IPS-18a (cell line): Measurements from ENCODE around the gene CHD2.
"Not testable (repeated sequence)": the region's sequence is repeated elsewhere in the genome, so short reads cannot be mapped to it uniquely, and the experiment has no call there.

ENCODE experiments used
- H3K27ac ChIP-seq: one replicate; pipeline ENCODE4 v1.5.1; 2013; ENCODE audit warnings: low read length
- H3K27me3 ChIP-seq: one replicate; pipeline ENCODE4 v1.6.1; 2013; ENCODE audit warnings: mild to moderate bottlenecking, low read length; ENCODE audit not compliant: control insufficient read depth, insufficient read depth
- H3K36me3 ChIP-seq: one replicate; pipeline ENCODE4 v1.6.1; 2013; ENCODE audit warnings: low read depth, low read length; ENCODE audit not compliant: control insufficient read depth
- H3K4me1 ChIP-seq: one replicate; pipeline ENCODE4 v1.6.1; 2013; ENCODE audit warnings: low read depth, low read length; ENCODE audit not compliant: control insufficient read depth
- H3K4me3 ChIP-seq: one replicate; pipeline ENCODE4 v1.5.1; 2013; ENCODE audit warnings: low read length
- H3K9ac ChIP-seq: one replicate; pipeline ENCODE4 v1.6.1; 2013; ENCODE audit warnings: mild to moderate bottlenecking, low read length, moderate library complexity
- H3K9me3 ChIP-seq: one replicate; pipeline ENCODE4 v1.6.1; 2013; ENCODE audit warnings: low read depth, low read length; ENCODE audit not compliant: control insufficient read depth

CHD2 gene

GRCh38 chr15:92899948-92900730 is at the start of gene CHD2:
TSS of gene CHD2 (plus strand) at chr15:92900324. CDS start at chr15:92901238, 914 bp downstream.
- Histone ChIP-seq H3K4me3 (peak within 1 kb of the TSS; percentile 92), H3K36me3 (peaks cover 30% of the 10 kb centered on the region)

GRCh38 chr15:92853222-92853621 is 46.9 kb upstream of the CHD2 start:
- no peak overlapping the region for H3K27ac ChIP-seq
- peaks cover 3% of the 10 kb centered on the region for H3K4me1 ChIP-seq
- H3K9ac ChIP-seq: no peak overlapping the region
- H3K27me3 ChIP-seq: peaks cover 4% of the 10 kb centered on the region
- H3K36me3 ChIP-seq: no peaks in the 10 kb centered on the region
- H3K4me3 ChIP-seq: no peak overlapping the region
- H3K9me3 ChIP-seq: no peaks in the 10 kb centered on the region

More at GRCh38 chr15:92899948-92900730, at the start of gene CHD2:
- no peaks in the 10 kb centered on the region for H3K9me3 ChIP-seq
- peak within 1 kb of the TSS; percentile 99 for H3K27ac ChIP-seq
- H3K9ac ChIP-seq: peak within 1 kb of the TSS; percentile 100
- H3K4me1 ChIP-seq: peaks cover 22% of the 10 kb centered on the region
- H3K27me3 ChIP-seq: no peaks in the 10 kb centered on the region

GRCh38 chr15:92861742-92862141 is 38.4 kb upstream of the CHD2 start:
- Histone ChIP-seq H3K27me3 (no peaks in the 10 kb centered on the region), H3K27ac (no peak overlapping the region)

GRCh38 chr15:92864127-92864814 is 35.9 kb upstream of the CHD2 start:
- H3K9me3 ChIP-seq: no peaks in the 10 kb centered on the region
- H3K9ac ChIP-seq: no peak overlapping the region
- H3K36me3 ChIP-seq: no peaks in the 10 kb centered on the region
- H3K27me3 ChIP-seq: no peaks in the 10 kb centered on the region
- H3K27ac ChIP-seq: no peak overlapping the region
- H3K4me1 ChIP-seq: no peaks in the 10 kb centered on the region
- no peak overlapping the region for H3K4me3 ChIP-seq

More at GRCh38 chr15:92861742-92862141, 38.4 kb upstream of the CHD2 start:
- no peaks in the 10 kb centered on the region for H3K4me1 ChIP-seq
- H3K9ac ChIP-seq: no peak overlapping the region
- H3K36me3 ChIP-seq: no peaks in the 10 kb centered on the region
- no peak overlapping the region for H3K4me3 ChIP-seq
- no peaks in the 10 kb centered on the region for H3K9me3 ChIP-seq

- H3K4me3 ChIP-seq: no peak overlapping the region
- H3K9me3 ChIP-seq: no peaks in the 10 kb centered on the region
- no peaks in the 10 kb centered on the region for H3K36me3 ChIP-seq
- no peaks in the 10 kb centered on the region for H3K4me1 ChIP-seq
- no peaks in the 10 kb centered on the region for H3K27me3 ChIP-seq
- H3K27ac ChIP-seq: no peak overlapping the region
- no peak overlapping the region for H3K9ac ChIP-seq
Observed at GRCh38 chr15:92869263-92869940, 30.7 kb upstream of the CHD2 start.

GRCh38 chr15:92870010-92870591 is 30.0 kb upstream of the CHD2 start:
- Histone ChIP-seq H3K27ac (no peak overlapping the region), H3K4me3 (no peak overlapping the region), H3K9me3 (no peaks in the 10 kb centered on the region), H3K9ac (no peak overlapping the region), H3K27me3 (no peaks in the 10 kb centered on the region), H3K36me3 (no peaks in the 10 kb centered on the region), H3K4me1 (no peaks in the 10 kb centered on the region)

- not testable (repeated sequence) for H3K36me3 ChIP-seq, H3K4me3 ChIP-seq, H3K9me3 ChIP-seq, H3K4me1 ChIP-seq, H3K9ac ChIP-seq, H3K27me3 ChIP-seq, H3K27ac ChIP-seq
Observed at GRCh38 chr15:92872967-92873366, 27.2 kb upstream of the CHD2 start.

GRCh38 chr15:92877000-92877399 is 23.1 kb upstream of the CHD2 start:
- Histone ChIP-seq H3K27ac (no peak overlapping the region), H3K4me1 (peaks cover 24% of the 10 kb centered on the region), H3K4me3 (no peak overlapping the region), H3K9me3 (no peaks in the 10 kb centered on the region), H3K27me3 (no peaks in the 10 kb centered on the region), H3K36me3 (no peaks in the 10 kb centered on the region), H3K9ac (no peak overlapping the region)

GRCh38 chr15:92877416-92877815 is 22.7 kb upstream of the CHD2 start:
- Histone ChIP-seq H3K9me3 (no peaks in the 10 kb centered on the region), H3K27ac (no peak overlapping the region), H3K36me3 (no peaks in the 10 kb centered on the region), H3K9ac (no peak overlapping the region), H3K4me3 (no peak overlapping the region), H3K4me1 (peaks cover 26% of the 10 kb centered on the region), H3K27me3 (no peaks in the 10 kb centered on the region)

GRCh38 chr15:92878593-92879053 is 21.5 kb upstream of the CHD2 start:
- no peaks in the 10 kb centered on the region for H3K36me3 ChIP-seq
- no peak overlapping the region for H3K4me3 ChIP-seq
- H3K27me3 ChIP-seq: no peaks in the 10 kb centered on the region
- H3K27ac ChIP-seq: no peak overlapping the region
- H3K9ac ChIP-seq: no peak overlapping the region
- peaks cover 26% of the 10 kb centered on the region for H3K4me1 ChIP-seq
- H3K9me3 ChIP-seq: no peaks in the 10 kb centered on the region
